Measurements from ENCODE around the gene GDI1. TPM values are rescaled to one million over a fixed set of nuclear protein-coding genes. Genes with fewer than 3 reads are reported as not detected.

Gene GDI1
- total and polyA plus RNA-seq, 2 of the 8 experiments (the other 6 are each of a cell fraction or from before 2014, with no cell fraction given) = 83.1 to 136 TPM

DNA sequence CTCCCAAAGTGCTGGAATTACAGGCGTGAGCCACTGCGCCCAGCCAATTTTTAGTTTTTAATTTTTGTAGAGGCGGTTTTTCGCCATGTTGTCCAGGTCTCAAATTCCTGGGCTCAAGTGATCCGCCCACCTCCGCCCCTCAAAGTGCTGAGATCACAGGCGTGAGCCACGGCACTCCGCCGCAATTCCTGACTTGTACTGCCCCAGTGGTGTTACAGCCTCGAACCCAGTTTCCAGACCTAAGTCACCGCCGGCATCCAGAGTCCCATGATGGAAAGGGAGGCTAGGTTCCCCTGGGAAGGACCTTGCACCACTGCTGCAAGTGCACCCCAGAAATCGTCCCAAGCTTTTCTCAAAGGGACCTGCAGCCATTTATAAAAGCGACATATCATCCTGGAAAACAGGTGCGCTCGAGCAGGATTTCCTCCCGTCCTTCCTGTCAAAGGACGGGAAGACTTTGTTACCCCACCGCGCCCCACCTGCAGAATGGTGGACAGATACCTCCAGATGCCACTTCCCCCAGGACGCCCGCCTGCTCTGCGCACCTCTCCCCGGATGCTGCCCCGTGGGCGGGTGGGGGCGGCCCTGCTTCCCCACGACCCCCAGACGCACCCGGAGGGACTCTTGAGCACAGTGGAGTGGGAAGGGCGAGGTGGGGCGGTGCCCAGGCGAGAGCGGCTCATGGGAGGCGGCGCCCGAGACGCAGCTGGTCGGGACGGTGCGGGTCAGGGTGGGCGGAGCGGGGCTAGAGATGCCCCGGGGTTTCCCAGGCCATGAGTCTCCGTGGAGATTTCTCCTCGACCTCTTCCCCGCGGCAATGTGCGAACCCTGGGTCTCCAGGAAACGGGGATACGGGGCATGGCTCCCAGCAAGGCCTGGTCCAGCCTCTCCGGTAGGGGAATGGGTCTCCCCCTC is 39.7 kb upstream of the GDI1 start (continued):
- TF ChIP-seq CHD2 (IDR thresholded peaks at IDR 0.05; ENCODE audit: low read length) (no peak), EP300 (IDR thresholded peaks at IDR 0.05; ENCODE audit: borderline replicate concordance in 1 of 2, low read depth in 2 of 2, low read length in 2 of 2) (no peak), SP4 (IDR thresholded peaks at IDR 0.05; ENCODE audit: low read length) (no peak), RNF2 (IDR thresholded peaks at IDR 0.05; ENCODE audit: borderline replicate concordance, low read depth, low read length, missing control alignments, poor library complexity, severe bottlenecking) (no peak), CTBP2 (IDR thresholded peaks at IDR 0.05; ENCODE audit: borderline replicate concordance, insufficient read depth, insufficient read length, low read length) (no peak), RXRA (IDR thresholded peaks at IDR 0.05; ENCODE audit: insufficient read depth, low read depth, low read length) (no peak), TCF12 (IDR thresholded peaks at IDR 0.05; ENCODE audit: low read depth, low read length) (no peak), MAFK (IDR thresholded peaks at IDR 0.05; ENCODE audit: low read depth, low read length) (no peak), JUND (IDR thresholded peaks at IDR 0.05; ENCODE audit: low read length) (no peak), NANOG (IDR thresholded peaks at IDR 0.05; ENCODE audit: insufficient read depth, low read depth, low read length, poor library complexity, severe bottlenecking) (no peak), CBX5 (IDR thresholded peaks at IDR 0.05; ENCODE audit: low read depth, low read length) (no peak), RFX5 (IDR thresholded peaks at IDR 0.05; ENCODE audit: borderline replicate concordance, low read depth, low read length) (no peak), BCL11A (IDR thresholded peaks at IDR 0.05; ENCODE audit: low read depth in 2 of 2, low read length in 2 of 2) (no peak), BRCA1 (IDR thresholded peaks at IDR 0.05; ENCODE audit: low read depth, low read length) (no peak), EZH2 (IDR thresholded peaks at IDR 0.05; ENCODE audit: low read depth, low read length, severe bottlenecking) (no peak)
- TF ChIP-seq, protein P1, sequence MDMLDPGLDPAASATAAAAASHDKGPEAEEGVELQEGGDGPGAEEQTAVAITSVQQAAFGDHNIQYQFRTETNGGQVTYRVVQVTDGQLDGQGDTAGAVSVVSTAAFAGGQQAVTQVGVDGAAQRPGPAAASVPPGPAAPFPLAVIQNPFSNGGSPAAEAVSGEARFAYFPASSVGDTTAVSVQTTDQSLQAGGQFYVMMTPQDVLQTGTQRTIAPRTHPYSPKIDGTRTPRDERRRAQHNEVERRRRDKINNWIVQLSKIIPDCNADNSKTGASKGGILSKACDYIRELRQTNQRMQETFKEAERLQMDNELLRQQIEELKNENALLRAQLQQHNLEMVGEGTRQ (IDR thresholded peaks at IDR 0.05; ENCODE audit: low read length) = no peak

All from H1 (cell line).